NCI-H2196 (cell line): ENCODE results near the gene FREY1.
A peak's percentile ranks its signal among the peaks of the same experiment; 100 is the strongest.

ENCODE experiments used
- DNase-seq: peaks from one replicate; lab custom pipeline; 2025; ENCODE audit not compliant: unreplicated experiment; lab: John Stamatoyannopoulos, UW

The FREY1 gene

GRCh38 chr11:45872651-45873356 is 34.3 kb downstream of the FREY1 start:
- DNase-seq = peak; percentile 76

GRCh38 chr11:45871638-45872037 is 35.4 kb downstream of the FREY1 start:
- no peak for DNase-seq

- no peak for DNase-seq
These were observed 36.4 kb downstream of the FREY1 start for GRCh38 chr11:45870706-45871105.

- DNase-seq = no peak
These were observed 37.5 kb downstream of the FREY1 start for GRCh38 chr11:45869551-45869950.

- DNase-seq = no peak
These were observed 43.0 kb downstream of the FREY1 start for GRCh38 chr11:45864041-45864440.

- DNase-seq = no peak
These were observed 46.1 kb downstream of the FREY1 start for GRCh38 chr11:45860764-45861510.

GRCh38 chr11:45860348-45860747 is 46.7 kb downstream of the FREY1 start:
- DNase-seq = no peak

GRCh38 chr11:45859661-45860140 is 47.4 kb downstream of the FREY1 start:
- DNase-seq = peak; percentile 91

- DNase-seq = no peak
These were observed 48.2 kb downstream of the FREY1 start for GRCh38 chr11:45858751-45859398.

- DNase-seq = peak; percentile 78
These were observed 49.1 kb downstream of the FREY1 start for GRCh38 chr11:45857961-45858474.
